Neural cell (in vitro differentiated cells): ENCODE data around the gene MYRF. TPM values are rescaled to one million over a fixed set of nuclear protein-coding genes. Genes with fewer than 3 reads are reported as not detected.

ENCODE experiments used
- H2AFZ ChIP-seq: fragments of 200-600, 300-800 bp; sonication (generic), shearing (Covaris generic); 2 replicates; pipeline ENCODE4 v1.6.0; 2014; ENCODE audit warnings: low read depth, mild to moderate bottlenecking, antibody characterized with exemption, low read length, moderate library complexity
- H3F3A ChIP-seq: fragments of 200-600 bp; shearing (Covaris generic); 2 replicates; pipeline ENCODE4 v1.6.1; 2016; ENCODE audit warnings: mild to moderate bottlenecking, moderate library complexity, mixed read lengths, antibody characterized with exemption, low read length; ENCODE audit not compliant: insufficient read depth, poor library complexity, severe bottlenecking
- H3K27ac ChIP-seq: fragments of 200-600, 300-800 bp; sonication (generic), shearing (Covaris generic); 2 replicates; pipeline ENCODE4 v1.5.1; 2014; ENCODE audit warnings: mild to moderate bottlenecking, low read length, moderate library complexity
- H3K27me3 ChIP-seq: fragments of 300-800, 200-600 bp; sonication (generic), shearing (Covaris generic); 2 replicates; pipeline ENCODE4 v1.6.0; 2014; ENCODE audit warnings: mild to moderate bottlenecking, low read depth, low read length, moderate library complexity; ENCODE audit not compliant: insufficient read depth
- H3K36me3 ChIP-seq: fragments of 300-800, 200-600 bp; sonication (generic), shearing (Covaris generic); 2 replicates; pipeline ENCODE4 v1.5.1; 2014; ENCODE audit warnings: mild to moderate bottlenecking, antibody characterized with exemption, low read length, moderate library complexity; ENCODE audit not compliant: insufficient read depth
- H3K4me2 ChIP-seq: fragments of 300-800, 200-600 bp; sonication (generic), shearing (Covaris generic); 2 replicates; pipeline ENCODE4 v1.6.0; 2014; ENCODE audit warnings: mild to moderate bottlenecking, low read length
- H3K4me3 ChIP-seq: fragments of 300-800, 200-600 bp; sonication (generic), shearing (Covaris generic); 2 replicates; pipeline ENCODE4 v1.5.1; 2014; ENCODE audit warnings: mild to moderate bottlenecking, low read length, moderate library complexity
- H3K79me2 ChIP-seq: fragments of 200-600 bp; shearing (Covaris generic); replicated peaks from 2 replicates; pipeline ENCODE4 v1.6.0; 2014; ENCODE audit warnings: mild to moderate bottlenecking, low read length, moderate library complexity; ENCODE audit not compliant: insufficient read depth
- H3K9ac ChIP-seq: fragments of 300-800, 200-600 bp; sonication (generic), shearing (Covaris generic); 2 replicates; pipeline ENCODE4 v1.6.1; 2016; ENCODE audit warnings: mild to moderate bottlenecking, low read length, mixed read lengths
- H3K9me2 ChIP-seq: fragments of 200-600 bp; shearing (Covaris generic); 2 replicates; pipeline ENCODE4 v1.6.1; 2016; ENCODE audit warnings: mild to moderate bottlenecking, low read length, mixed read lengths; ENCODE audit not compliant: insufficient read depth
- H3K9me3 ChIP-seq: fragments of 200-600, 300-800 bp; sonication (generic), shearing (Covaris generic); 2 replicates; pipeline ENCODE4 v1.6.1; 2016; ENCODE audit warnings: mild to moderate bottlenecking, mixed run types, low read length, moderate library complexity, mixed read lengths
- H4K20me1 ChIP-seq: fragments of 200-600 bp; shearing (Covaris generic); 2 replicates; pipeline ENCODE4 v1.6.1; 2016; ENCODE audit warnings: mild to moderate bottlenecking, mixed run types; ENCODE audit not compliant: insufficient read depth
- CTCF ChIP-seq: fragments of 450-650 bp; IDR thresholded peaks from 2 replicates; pipeline ENCODE4 v1.5.1; 2014; ENCODE audit warnings: antibody characterized with exemption, mild to moderate bottlenecking, moderate library complexity; ENCODE audit not compliant: poor library complexity, severe bottlenecking
- EP300 ChIP-seq: fragments of 450-650 bp; conservative IDR thresholded peaks from 2 replicates; pipeline ENCODE4 v1.6.1; 2014; ENCODE audit warnings: antibody characterized with exemption, mild to moderate bottlenecking, moderate library complexity; ENCODE audit not compliant: poor library complexity, severe bottlenecking
- EZH2 ChIP-seq: fragments of 200-600, 300-800 bp; shearing (Covaris generic), sonication (generic); IDR thresholded peaks from 2 replicates; pipeline ENCODE4 v1.6.1; 2014; ENCODE audit warnings: antibody characterized with exemption, low read length, borderline replicate concordance, mild to moderate bottlenecking; ENCODE audit not compliant: insufficient read depth, poor library complexity, severe bottlenecking
- MXI1 ChIP-seq: fragments of 450-650 bp; conservative IDR thresholded peaks from 2 replicates; pipeline ENCODE4 v1.6.1; 2014; ENCODE audit warnings: antibody characterized with exemption, mild to moderate bottlenecking; ENCODE audit not compliant: poor library complexity, severe bottlenecking
- POLR2AphosphoS5 ChIP-seq: IDR thresholded peaks from 2 replicates; pipeline ENCODE4 v1.6.1; 2012
- RAD21 ChIP-seq: fragments of 450-650 bp; conservative IDR thresholded peaks from 2 replicates; pipeline ENCODE4 v1.6.1; 2014; ENCODE audit warnings: antibody characterized with exemption, mild to moderate bottlenecking, moderate library complexity
- REST ChIP-seq: IDR thresholded peaks from 2 replicates; pipeline ENCODE4 v1.6.1; 2012; ENCODE audit warnings: borderline replicate concordance
- SMC3 ChIP-seq: fragments of 450-650 bp; conservative IDR thresholded peaks from 2 replicates; pipeline ENCODE4 v1.6.1; 2014; ENCODE audit warnings: antibody characterized with exemption, mild to moderate bottlenecking, moderate library complexity; ENCODE audit not compliant: poor library complexity
- TAF1 ChIP-seq: IDR thresholded peaks from 2 replicates; pipeline ENCODE4 v1.6.1; 2012; ENCODE audit warnings: low read depth
- polyA plus RNA-seq: library from polyadenylated mRNA; depleted of rRNA; stranded (reverse); fragments of >200 nt; gene quantifications from 2 replicates; pipeline ENCODE4 v1.2.3, GENCODE V29; 2014

Gene MYRF
- polyA plus RNA-seq, 1 donor from 2014 or later: 0.16 TPM

DNA sequence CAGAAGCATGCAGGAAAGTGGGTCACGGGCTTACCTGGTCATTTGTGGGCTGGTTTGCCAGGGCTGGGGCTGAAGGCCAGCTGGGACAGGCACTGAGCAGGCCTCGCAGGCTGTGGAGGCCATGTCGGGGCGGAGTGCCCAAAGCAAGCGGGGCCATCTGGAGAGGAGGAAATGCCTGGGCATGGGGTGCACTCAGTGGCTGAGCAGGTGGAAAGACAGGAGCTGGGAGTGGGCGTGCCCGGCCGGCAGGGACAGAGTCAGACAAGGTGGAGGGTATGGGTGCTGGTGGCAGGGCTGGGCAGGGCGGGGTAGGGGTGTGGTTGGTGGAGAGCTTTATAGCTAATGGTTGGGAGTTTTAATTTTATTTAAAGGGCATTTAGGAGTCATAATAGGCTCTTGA is 44.9 kb upstream of the MYRF start:
- H3K79me2 ChIP-seq: no peaks in the 10 kb centered on the region
- H3K4me3 ChIP-seq: no peak overlapping the region
- H3K27me3 ChIP-seq: no peaks in the 10 kb centered on the region
- H3F3A ChIP-seq: no peaks in the 10 kb centered on the region
- H3K27ac ChIP-seq: no peak overlapping the region
- TF ChIP-seq REST (no peak), RAD21 (no peak), EP300 (no peak), CTCF (no peak), POLR2AphosphoS5 (no peak), SMC3 (no peak), EZH2 (no peak), TAF1 (no peak), MXI1 (no peak)
- H3K36me3 ChIP-seq: no peaks in the 10 kb centered on the region
- H3K9me3 ChIP-seq: no peaks in the 10 kb centered on the region
- H2AFZ ChIP-seq: no peak overlapping the region
- H4K20me1 ChIP-seq: no peaks in the 10 kb centered on the region
- H3K4me2 ChIP-seq: no peak overlapping the region
- H3K9ac ChIP-seq: no peak overlapping the region
- no peaks in the 10 kb centered on the region for H3K9me2 ChIP-seq

GRCh38 chr11:61709110-61709509 is 43.3 kb upstream of the MYRF start:
- TF ChIP-seq REST (no peak), TAF1 (no peak), CTCF (no peak), POLR2AphosphoS5 (no peak), MXI1 (no peak), EP300 (no peak), SMC3 (no peak), RAD21 (no peak), EZH2 (no peak)
- Histone ChIP-seq H3K36me3 (no peaks in the 10 kb centered on the region), H3K4me2 (no peak overlapping the region), H3K27me3 (no peaks in the 10 kb centered on the region), H3K79me2 (no peaks in the 10 kb centered on the region), H2AFZ (no peak overlapping the region), H3K27ac (no peak overlapping the region), H3K9ac (no peak overlapping the region), H3K9me3 (no peaks in the 10 kb centered on the region), H3K4me3 (no peak overlapping the region), H3K9me2 (no peaks in the 10 kb centered on the region), H4K20me1 (no peaks in the 10 kb centered on the region), H3F3A (no peaks in the 10 kb centered on the region)
